Measurements from ENCODE around the gene FHDC1.
"Not testable (repeated sequence)": the region's sequence is repeated elsewhere in the genome, so short reads cannot be mapped to it uniquely, and the experiment has no call there.

FHDC1 gene

GRCh38 chr4:152935631-152936445, at the start of gene FHDC1:
Gene FHDC1, plus strand, starts transcription at chr4:152936323. Its CDS starts 6,735 bp downstream, at chr4:152943058.
- Histone ChIP-seq H3K27ac (ENCODE audit: poor library complexity, severe bottlenecking) (no peak within 1 kb of the TSS), H3K36me3 (ENCODE audit: low read depth) (no peaks in the 10 kb centered on the region), H3K9me3 (ENCODE audit: severe bottlenecking) (no peaks in the 10 kb centered on the region), H3K4me1 (ENCODE audit: insufficient read depth, poor library complexity, severe bottlenecking) (peaks cover 4% of the 10 kb centered on the region), H3K27me3 (ENCODE audit: insufficient read depth, poor library complexity, severe bottlenecking) (no peaks in the 10 kb centered on the region), H3K4me3 (ENCODE audit: severe bottlenecking) (peak within 1 kb of the TSS; percentile 63)
- no peak for TF ChIP-seq CTCF (IDR thresholded peaks at IDR 0.05; ENCODE audit: poor library complexity, severe bottlenecking)
- ATAC-seq (ENCODE audit: low read depth) (peak; percentile 90), DNase-seq (ENCODE audit: low spot score) (peak; percentile 77)

- Histone ChIP-seq H3K4me3 (ENCODE audit: severe bottlenecking) (no peak overlapping the region), H3K27ac (ENCODE audit: poor library complexity, severe bottlenecking) (no peak overlapping the region), H3K27me3 (ENCODE audit: insufficient read depth, poor library complexity, severe bottlenecking) (no peaks in the 10 kb centered on the region), H3K9me3 (ENCODE audit: severe bottlenecking) (no peaks in the 10 kb centered on the region), H3K36me3 (ENCODE audit: low read depth) (peaks cover 31% of the 10 kb centered on the region), H3K4me1 (ENCODE audit: insufficient read depth, poor library complexity, severe bottlenecking) (no peaks in the 10 kb centered on the region)
- DNase-seq (ENCODE audit: low spot score) (no peak), ATAC-seq (ENCODE audit: low read depth) (no peak)
- TF ChIP-seq CTCF (IDR thresholded peaks at IDR 0.05; ENCODE audit: poor library complexity, severe bottlenecking): no peak
Observed at GRCh38 chr4:152887981-152888380, 48.1 kb upstream of the FHDC1 start.

GRCh38 chr4:152892974-152893373, 43.1 kb upstream of the FHDC1 start:
- Histone ChIP-seq H3K36me3 (ENCODE audit: low read depth) (peaks cover 18% of the 10 kb centered on the region), H3K9me3 (ENCODE audit: severe bottlenecking) (no peaks in the 10 kb centered on the region), H3K4me1 (ENCODE audit: insufficient read depth, poor library complexity, severe bottlenecking) (no peaks in the 10 kb centered on the region), H3K27me3 (ENCODE audit: insufficient read depth, poor library complexity, severe bottlenecking) (no peaks in the 10 kb centered on the region), H3K4me3 (ENCODE audit: severe bottlenecking) (no peak overlapping the region), H3K27ac (ENCODE audit: poor library complexity, severe bottlenecking) (no peak overlapping the region)
- ATAC-seq (ENCODE audit: low read depth) (no peak), DNase-seq (ENCODE audit: low spot score) (no peak)
- no peak for TF ChIP-seq CTCF (IDR thresholded peaks at IDR 0.05; ENCODE audit: poor library complexity, severe bottlenecking)

GRCh38 chr4:152894673-152895072, 41.5 kb upstream of the FHDC1 start:
- no peak for DNase-seq (ENCODE audit: low spot score)
- peak; percentile 87 for ATAC-seq (ENCODE audit: low read depth)
- no peak for TF ChIP-seq CTCF (IDR thresholded peaks at IDR 0.05; ENCODE audit: poor library complexity, severe bottlenecking)
- H3K27me3 ChIP-seq (ENCODE audit: insufficient read depth, poor library complexity, severe bottlenecking): no peaks in the 10 kb centered on the region
- no peaks in the 10 kb centered on the region for H3K9me3 ChIP-seq (ENCODE audit: severe bottlenecking)
- H3K4me3 ChIP-seq (ENCODE audit: severe bottlenecking): no peak overlapping the region
- H3K36me3 ChIP-seq (ENCODE audit: low read depth): peaks cover 7% of the 10 kb centered on the region; the same call in 1 of the 2 replicates
- H3K4me1 ChIP-seq (ENCODE audit: insufficient read depth, poor library complexity, severe bottlenecking): no peaks in the 10 kb centered on the region
- H3K27ac ChIP-seq (ENCODE audit: poor library complexity, severe bottlenecking): no peak overlapping the region

- Histone ChIP-seq H3K4me3 (ENCODE audit: severe bottlenecking) (no peak overlapping the region), H3K36me3 (ENCODE audit: low read depth) (peaks cover 7% of the 10 kb centered on the region; the same call in 1 of the 2 replicates), H3K27me3 (ENCODE audit: insufficient read depth, poor library complexity, severe bottlenecking) (no peaks in the 10 kb centered on the region), H3K27ac (ENCODE audit: poor library complexity, severe bottlenecking) (no peak overlapping the region), H3K4me1 (ENCODE audit: insufficient read depth, poor library complexity, severe bottlenecking) (no peaks in the 10 kb centered on the region), H3K9me3 (ENCODE audit: severe bottlenecking) (no peaks in the 10 kb centered on the region)
- ATAC-seq (ENCODE audit: low read depth): no peak
- no peak for TF ChIP-seq CTCF (IDR thresholded peaks at IDR 0.05; ENCODE audit: poor library complexity, severe bottlenecking)
- no peak for DNase-seq (ENCODE audit: low spot score)
Observed at GRCh38 chr4:152896811-152897210, 39.3 kb upstream of the FHDC1 start.

GRCh38 chr4:152898133-152898532, 38.0 kb upstream of the FHDC1 start:
- not testable (repeated sequence) for H3K36me3 ChIP-seq (ENCODE audit: low read depth); ATAC-seq (ENCODE audit: low read depth); H3K27me3 ChIP-seq (ENCODE audit: insufficient read depth, poor library complexity, severe bottlenecking); DNase-seq (ENCODE audit: low spot score); H3K27ac ChIP-seq (ENCODE audit: poor library complexity, severe bottlenecking); H3K9me3 ChIP-seq (ENCODE audit: severe bottlenecking); H3K4me3 ChIP-seq (ENCODE audit: severe bottlenecking); H3K4me1 ChIP-seq (ENCODE audit: insufficient read depth, poor library complexity, severe bottlenecking)

All from RWPE2 (cell line).